Esophagus squamous epithelium (tissue), 5 donors: Measurements from ENCODE around the gene SRP19. TPM values are rescaled to one million over a fixed set of nuclear protein-coding genes. Genes with fewer than 3 reads are reported as not detected.
"Not testable (repeated sequence)": the region's sequence is repeated elsewhere in the genome, so short reads cannot be mapped to it uniquely, and the experiment has no call there.

Experiments used
- DNase-seq: peaks from one replicate; lab custom pipeline; 2025; lab: John Stamatoyannopoulos, UW
- H3K27ac ChIP-seq, 4 donors: fragments of 200-600 bp; sonication (generic); one replicate each; pipeline ENCODE4 v1.5.1; 2016 to 2019; ENCODE audit warnings: mild to moderate bottlenecking in 1 of 4
- H3K27me3 ChIP-seq, 4 donors: fragments of 200-600 bp; sonication (generic); 1 replicate in 3 of 4; 2 replicates in 1 of 4; pipeline versions ENCODE4 v1.5.1 to v1.6.0; 2017 to 2021; ENCODE audit warnings: antibody characterized with exemption in 1 of 4
- H3K36me3 ChIP-seq, 3 donors: fragments of 200-600 bp; sonication (generic); one replicate each; pipeline ENCODE4 v1.5.1; 2016 to 2019
- H3K4me1 ChIP-seq, 3 donors: fragments of 200-600 bp; sonication (generic); one replicate each; pipeline ENCODE4 v1.5.1; 2017 to 2019
- H3K4me3 ChIP-seq, 4 donors: fragments of 200-600 bp; sonication (generic); 1 replicate in 3 of 4; 2 replicates in 1 of 4; pipeline ENCODE4 v1.5.1; 2016 to 2019; ENCODE audit warnings: mild to moderate bottlenecking in 2 of 4, moderate library complexity in 1 of 4
- H3K9me3 ChIP-seq, 3 donors: fragments of 200-600 bp; sonication (generic); one replicate each; pipeline ENCODE4 v1.5.1; 2016 to 2019
- POLR2A ChIP-seq, 4 donors: fragments of 450-650 bp; IDR thresholded peaks; one replicate each; pipeline ENCODE4 v1.6.1; 2017; ENCODE audit warnings: antibody characterized with exemption in 4 of 4, mild to moderate bottlenecking in 4 of 4, moderate library complexity in 3 of 4
- WGBS, 2 donors: methylation state at CpG; one replicate each; pipeline ENCODE4 v1.1.5; 2018; 5-methylcytosine and 5-hydroxymethylcytosine counted together
- intact Hi-C: fragments of 100-400 bp; cut with DNase I; formaldehyde crosslinking; loops from one replicate; pipeline ENCODE4 v1.15.0; 2022
- total RNA-seq, 4 donors: library from RNA; depleted of rRNA; stranded (reverse); fragments of >200 nt; gene quantifications; one replicate each; pipeline ENCODE4 v1.1.0, GENCODE V29; 2016
- TF ChIP-seq, protein P1 (sequence below), 6 experiments: fragments of 450-650 bp in 4 of 6; fragments of 200-600 bp in 2 of 6; sonication (generic) in 2 of 6; IDR thresholded peaks; one replicate each; pipeline ENCODE4 v1.5.1; 2016 to 2019; ENCODE audit warnings: antibody characterized with exemption in 6 of 6, mild to moderate bottlenecking in 4 of 6, moderate library complexity in 4 of 6
- donor health status: DM: yes; HTN: yes; CAD: no.

Gene SRP19
- total RNA-seq, 4 donors from 2014 or later = 34.3 to 81.0 (median 52.5) TPM

DNA sequence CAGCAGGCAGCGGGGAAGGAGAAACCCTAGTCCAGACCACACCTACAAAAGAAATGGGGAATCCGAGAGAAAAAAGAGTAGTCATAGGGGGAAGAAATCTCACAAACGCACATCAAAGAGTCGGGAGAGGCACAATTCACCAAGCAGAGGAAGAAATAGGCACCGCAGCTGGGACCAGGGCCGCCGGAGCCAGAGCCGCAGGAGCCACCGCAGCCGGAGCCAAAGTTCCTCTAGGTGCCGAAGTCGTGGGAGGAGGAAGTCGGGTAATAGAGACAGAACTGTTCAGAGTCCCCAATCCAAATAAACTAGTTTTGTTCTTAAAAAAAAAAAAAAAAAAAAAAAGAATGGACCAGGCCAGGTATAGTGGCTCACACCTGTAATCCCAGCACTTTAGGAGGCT lies 31.7 kb downstream of the SRP19 start:
- Histone ChIP-seq H3K4me3 (no peak overlapping the region), H3K27me3 (no peaks in the 10 kb centered on the region), H3K27ac (no peak overlapping the region), H3K4me1 (no peaks in the 10 kb centered on the region), H3K36me3 (peaks cover 0 to 79% (median 6%) of the 10 kb centered on the region in 3 donors), H3K9me3 (no peaks in the 10 kb centered on the region)
- intact Hi-C loops = no loop called here
- WGBS, 2 donors = 92 to 93% methylated on average over 13 of the region's 13 CpGs
- TF ChIP-seq, protein P1, sequence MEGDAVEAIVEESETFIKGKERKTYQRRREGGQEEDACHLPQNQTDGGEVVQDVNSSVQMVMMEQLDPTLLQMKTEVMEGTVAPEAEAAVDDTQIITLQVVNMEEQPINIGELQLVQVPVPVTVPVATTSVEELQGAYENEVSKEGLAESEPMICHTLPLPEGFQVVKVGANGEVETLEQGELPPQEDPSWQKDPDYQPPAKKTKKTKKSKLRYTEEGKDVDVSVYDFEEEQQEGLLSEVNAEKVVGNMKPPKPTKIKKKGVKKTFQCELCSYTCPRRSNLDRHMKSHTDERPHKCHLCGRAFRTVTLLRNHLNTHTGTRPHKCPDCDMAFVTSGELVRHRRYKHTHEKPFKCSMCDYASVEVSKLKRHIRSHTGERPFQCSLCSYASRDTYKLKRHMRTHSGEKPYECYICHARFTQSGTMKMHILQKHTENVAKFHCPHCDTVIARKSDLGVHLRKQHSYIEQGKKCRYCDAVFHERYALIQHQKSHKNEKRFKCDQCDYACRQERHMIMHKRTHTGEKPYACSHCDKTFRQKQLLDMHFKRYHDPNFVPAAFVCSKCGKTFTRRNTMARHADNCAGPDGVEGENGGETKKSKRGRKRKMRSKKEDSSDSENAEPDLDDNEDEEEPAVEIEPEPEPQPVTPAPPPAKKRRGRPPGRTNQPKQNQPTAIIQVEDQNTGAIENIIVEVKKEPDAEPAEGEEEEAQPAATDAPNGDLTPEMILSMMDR (IDR thresholded peaks at IDR 0.05) = no peak
- no peak for TF ChIP-seq POLR2A (IDR thresholded peaks at IDR 0.05)
- no peak for DNase-seq

DNA sequence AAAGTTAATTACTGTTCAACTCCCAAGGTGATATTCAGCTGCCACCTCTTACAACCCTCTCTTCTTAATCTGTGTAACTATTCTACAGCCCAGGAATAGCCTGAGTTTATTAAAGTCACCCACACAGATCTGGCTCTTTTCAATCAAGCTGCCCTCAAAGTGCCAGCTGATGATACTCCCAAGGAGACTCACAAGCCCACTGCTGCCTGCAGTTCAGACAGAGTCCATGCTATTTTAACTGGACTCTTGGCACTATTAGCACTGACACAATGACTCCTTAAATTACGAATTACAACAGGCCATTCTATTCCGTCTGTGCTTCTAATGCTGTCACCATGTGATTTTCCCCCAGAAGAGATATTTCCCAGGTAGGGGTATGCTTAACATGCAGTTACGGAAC lies 34.6 kb downstream of the SRP19 start:
- no peaks in the 10 kb centered on the region for H3K9me3 ChIP-seq
- WGBS, 2 donors = 85 to 95% methylated on average over 3 of the region's 3 CpGs
- H3K36me3 ChIP-seq = peaks cover 0 to 91% (median 8%) of the 10 kb centered on the region in 3 donors
- no peaks in the 10 kb centered on the region for H3K27me3 ChIP-seq
- H3K27ac ChIP-seq = no peak overlapping the region
- no peak for DNase-seq
- intact Hi-C loops = no loop called here
- no peak for TF ChIP-seq POLR2A (IDR thresholded peaks at IDR 0.05)
- TF ChIP-seq, protein P1 (IDR thresholded peaks at IDR 0.05) = no peak
- no peaks in the 10 kb centered on the region for H3K4me1 ChIP-seq
- no peak overlapping the region for H3K4me3 ChIP-seq

GRCh38 chr5:112902561-112902960 lies 41.5 kb downstream of the SRP19 start:
- 88 to 91% methylated on average over 3 of the region's 3 CpGs for WGBS, 2 donors
- no peaks in the 10 kb centered on the region for H3K4me1 ChIP-seq
- peaks cover 0 to 72% (median 8%) of the 10 kb centered on the region in 3 donors for H3K36me3 ChIP-seq
- H3K27ac ChIP-seq = no peak overlapping the region
- intact Hi-C loops = no loop called here
- TF ChIP-seq, protein P1 (IDR thresholded peaks at IDR 0.05) = no peak
- no peaks in the 10 kb centered on the region for H3K9me3 ChIP-seq
- H3K27me3 ChIP-seq = no peaks in the 10 kb centered on the region
- no peak overlapping the region for H3K4me3 ChIP-seq
- no peak for DNase-seq

DNA sequence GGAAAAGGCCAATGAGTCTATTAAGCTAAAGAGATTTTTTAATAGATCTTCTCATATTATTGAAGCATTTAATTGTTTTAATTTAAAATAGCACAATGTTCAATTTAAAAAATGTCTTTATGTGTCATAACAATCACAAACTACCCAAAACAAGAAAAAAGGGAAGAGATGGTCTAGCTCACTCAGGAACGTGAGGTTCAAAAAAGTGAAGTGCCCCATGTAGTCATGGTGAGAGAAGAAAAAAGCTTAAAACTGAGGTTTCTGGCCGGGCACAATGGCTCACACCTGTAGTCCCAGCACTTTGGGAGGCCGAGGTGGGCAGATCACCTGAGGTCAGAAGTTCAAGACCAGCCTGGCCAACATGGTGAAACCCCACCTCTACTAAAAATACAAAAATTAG lies 43.9 kb downstream of the SRP19 start:
- H3K4me1 ChIP-seq, intact Hi-C loops, H3K4me3 ChIP-seq, H3K27me3 ChIP-seq, H3K9me3 ChIP-seq, DNase-seq, H3K27ac ChIP-seq: not testable (repeated sequence)
- WGBS, 2 donors = 81 to 85% methylated on average over 3 of the region's 3 CpGs
- H3K36me3 ChIP-seq = peaks cover 0 to 68% (median 8%) of the 10 kb centered on the region in 3 donors

DNA sequence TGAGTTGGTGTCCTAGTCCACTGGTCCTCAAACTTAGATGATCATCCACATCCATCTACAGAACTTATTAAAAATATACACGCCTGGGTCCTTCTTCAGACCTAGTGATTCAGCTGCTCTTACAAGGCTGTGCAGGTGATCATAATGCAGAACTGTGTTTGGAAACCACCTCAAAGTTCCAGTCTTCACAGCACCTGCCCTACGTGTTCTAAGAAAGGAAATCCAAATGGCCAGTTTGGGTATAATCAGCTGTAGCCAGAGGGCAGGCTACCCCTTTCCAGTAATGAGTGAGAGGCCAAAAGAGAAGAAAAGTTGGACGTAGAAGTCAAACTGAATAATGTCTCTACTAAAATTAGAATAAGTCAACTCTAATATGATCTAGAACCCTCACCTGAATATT lies 45.5 kb downstream of the SRP19 start:
- no peaks in the 10 kb centered on the region for H3K27me3 ChIP-seq
- no peak overlapping the region for H3K27ac ChIP-seq
- H3K4me3 ChIP-seq = no peak overlapping the region
- H3K4me1 ChIP-seq = no peaks in the 10 kb centered on the region
- no peak for DNase-seq
- peaks cover 0 to 65% (median 0%) of the 10 kb centered on the region in 3 donors for H3K36me3 ChIP-seq
- no peak for TF ChIP-seq POLR2A (IDR thresholded peaks at IDR 0.05)
- TF ChIP-seq, protein P1 (IDR thresholded peaks at IDR 0.05) = no peak
- intact Hi-C loops = no loop called here
- H3K9me3 ChIP-seq = no peaks in the 10 kb centered on the region
- WGBS, 2 donors = 86 to 92% methylated on average over 3 of the region's 3 CpGs

GRCh38 chr5:112907166-112907631 lies 46.1 kb downstream of the SRP19 start:
- H3K27ac ChIP-seq = no peak overlapping the region
- H3K27me3 ChIP-seq = no peaks in the 10 kb centered on the region
- intact Hi-C loops = no loop called here
- H3K4me1 ChIP-seq = peaks cover 0 to 6% (median 0%) of the 10 kb centered on the region in 3 donors
- no peaks in the 10 kb centered on the region for H3K9me3 ChIP-seq
- DNase-seq = no peak
- H3K4me3 ChIP-seq = no peak overlapping the region
- H3K36me3 ChIP-seq = peaks cover 0 to 59% (median 0%) of the 10 kb centered on the region in 3 donors
- WGBS, 2 donors = 72 to 84% methylated on average over 4 of the region's 4 CpGs
- no peak for TF ChIP-seq POLR2A (IDR thresholded peaks at IDR 0.05)
- TF ChIP-seq, protein P1 (IDR thresholded peaks at IDR 0.05) = no peak
